Fibroblast of lung (primary cell): Measurements from ENCODE around the gene IL6R.

ENCODE experiments used
- EZH2 ChIP-seq: IDR thresholded peaks from 2 replicates; pipeline ENCODE4 v1.5.1; 2012; ENCODE audit warnings: low read length, control low read depth, mild to moderate bottlenecking; ENCODE audit errors: missing control alignments
- TF ChIP-seq, protein P1 (sequence below), 2 donors: IDR thresholded peaks in 1 of 2; conservative IDR thresholded peaks in 1 of 2; 1 replicate in 1 of 2; 2 replicates in 1 of 2; pipeline ENCODE4 v1.5.1; 2011 to 2012; ENCODE audit warnings: low read length in 2 of 2, control low read depth in 1 of 2, inconsistent platforms in 1 of 2, low read depth in 1 of 2, mild to moderate bottlenecking in 1 of 2

DNA sequence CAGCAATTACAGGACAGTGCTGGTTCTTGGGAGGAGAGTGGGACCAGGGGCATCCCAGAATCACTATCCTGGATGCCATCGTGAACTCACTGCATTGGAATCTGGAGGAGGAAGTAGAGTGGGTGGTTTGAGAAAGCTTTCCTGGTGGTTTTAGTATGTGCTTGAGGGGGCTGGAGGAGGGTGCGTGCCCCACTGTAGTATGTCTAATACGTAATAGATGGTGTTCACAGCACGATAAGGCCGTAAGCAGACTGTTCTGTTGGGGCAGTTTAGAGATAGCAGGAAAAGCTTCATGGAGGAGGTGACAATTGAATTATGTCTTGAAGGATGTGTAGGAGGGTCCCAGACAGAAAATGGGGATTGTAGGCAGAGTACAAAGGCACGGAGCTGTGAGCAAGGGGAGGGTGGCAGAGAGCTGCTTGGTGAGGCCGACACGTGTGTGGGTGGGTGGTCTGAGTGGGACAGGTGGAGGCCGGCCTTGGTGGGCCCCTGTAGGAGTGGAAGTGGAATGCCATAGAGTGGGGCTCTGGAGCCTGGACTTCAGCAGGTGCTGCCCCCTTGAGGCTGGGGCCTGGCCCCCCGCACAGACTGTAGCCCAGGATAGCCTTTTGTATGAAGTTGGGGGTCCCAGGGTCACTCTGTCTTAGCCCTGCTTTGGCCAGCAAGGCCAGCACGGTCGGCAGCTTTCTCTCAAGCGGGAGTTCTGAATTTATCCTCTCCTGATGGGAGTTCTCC lies 37.0 kb downstream of the IL6R start:
- TF ChIP-seq EZH2 = no peak
- TF ChIP-seq, protein P1, sequence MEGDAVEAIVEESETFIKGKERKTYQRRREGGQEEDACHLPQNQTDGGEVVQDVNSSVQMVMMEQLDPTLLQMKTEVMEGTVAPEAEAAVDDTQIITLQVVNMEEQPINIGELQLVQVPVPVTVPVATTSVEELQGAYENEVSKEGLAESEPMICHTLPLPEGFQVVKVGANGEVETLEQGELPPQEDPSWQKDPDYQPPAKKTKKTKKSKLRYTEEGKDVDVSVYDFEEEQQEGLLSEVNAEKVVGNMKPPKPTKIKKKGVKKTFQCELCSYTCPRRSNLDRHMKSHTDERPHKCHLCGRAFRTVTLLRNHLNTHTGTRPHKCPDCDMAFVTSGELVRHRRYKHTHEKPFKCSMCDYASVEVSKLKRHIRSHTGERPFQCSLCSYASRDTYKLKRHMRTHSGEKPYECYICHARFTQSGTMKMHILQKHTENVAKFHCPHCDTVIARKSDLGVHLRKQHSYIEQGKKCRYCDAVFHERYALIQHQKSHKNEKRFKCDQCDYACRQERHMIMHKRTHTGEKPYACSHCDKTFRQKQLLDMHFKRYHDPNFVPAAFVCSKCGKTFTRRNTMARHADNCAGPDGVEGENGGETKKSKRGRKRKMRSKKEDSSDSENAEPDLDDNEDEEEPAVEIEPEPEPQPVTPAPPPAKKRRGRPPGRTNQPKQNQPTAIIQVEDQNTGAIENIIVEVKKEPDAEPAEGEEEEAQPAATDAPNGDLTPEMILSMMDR (conservative IDR thresholded peaks at IDR 0.05 in 1 of 2, IDR thresholded peaks at IDR 0.05 in 1 of 2; ENCODE audit: low read depth in 1 of 2, low read length in 2 of 2) = peak in 1 of 2 donors; percentile 28
